Ectodermal cell (in vitro differentiated cells): ENCODE data around the gene SPECC1L.

Experiments
- H3K27ac ChIP-seq: 2 replicates; pipeline ENCODE4 v1.7.0; 2013; ENCODE audit warnings: mild to moderate bottlenecking, low read depth, low read length; ENCODE audit not compliant: insufficient read depth, poor library complexity, severe bottlenecking
- H3K27me3 ChIP-seq: 2 replicates; pipeline ENCODE4 v1.7.0; 2013; ENCODE audit warnings: mild to moderate bottlenecking, low read length; ENCODE audit not compliant: insufficient read depth, control insufficient read depth, poor library complexity, severe bottlenecking
- H3K36me3 ChIP-seq: one replicate; pipeline ENCODE4 v1.7.0; 2013; ENCODE audit warnings: low read length; ENCODE audit not compliant: control insufficient read depth, insufficient read depth
- H3K4me1 ChIP-seq: one replicate; pipeline ENCODE4 v1.7.0; 2013; ENCODE audit warnings: low read length; ENCODE audit not compliant: control insufficient read depth, insufficient read depth
- H3K4me3 ChIP-seq: 2 replicates; pipeline ENCODE4 v1.7.0; 2013; ENCODE audit warnings: low read depth, low read length, control low read depth; ENCODE audit not compliant: insufficient read depth
- H3K9me3 ChIP-seq: 2 replicates; pipeline ENCODE4 v1.7.0; 2013; ENCODE audit warnings: mild to moderate bottlenecking, low read length, moderate library complexity; ENCODE audit not compliant: control insufficient read depth
- WGBS, 2 experiments: methylation state at CpG; one replicate each; pipeline ENCODE4 v1.1.7; 2013; ENCODE audit warnings: missing lambda C conversion rate in 2 of 2; 5-methylcytosine and 5-hydroxymethylcytosine counted together

Gene SPECC1L

DNA sequence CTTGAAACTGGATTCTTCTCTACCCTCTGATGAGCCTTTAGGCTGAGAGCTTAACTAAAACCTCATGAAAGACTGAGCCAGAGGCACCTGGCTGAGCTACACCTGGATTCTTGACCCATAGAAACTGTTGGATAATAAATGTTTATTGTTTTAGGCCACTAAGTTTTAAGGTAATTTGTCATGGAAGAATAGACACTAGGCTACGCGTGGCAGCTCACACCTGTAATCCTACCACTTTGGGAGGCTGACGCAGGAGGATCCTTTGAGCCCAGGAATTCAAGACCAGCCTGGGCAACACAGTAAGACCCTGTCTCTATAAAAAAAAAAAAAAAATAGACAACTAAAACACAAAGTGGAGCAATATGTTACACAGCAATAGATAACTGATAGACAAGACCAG, 195.3 kb downstream of the SPECC1L start:
- Histone ChIP-seq H3K36me3 (no peaks in the 10 kb centered on the region), H3K4me3 (no peak overlapping the region), H3K4me1 (peaks cover 10% of the 10 kb centered on the region), H3K27me3 (no peaks in the 10 kb centered on the region), H3K9me3 (no peaks in the 10 kb centered on the region), H3K27ac (no peak overlapping the region)
- 91 to 97% methylated on average over 3 of the region's 3 CpGs for WGBS, 2 experiments

DNA sequence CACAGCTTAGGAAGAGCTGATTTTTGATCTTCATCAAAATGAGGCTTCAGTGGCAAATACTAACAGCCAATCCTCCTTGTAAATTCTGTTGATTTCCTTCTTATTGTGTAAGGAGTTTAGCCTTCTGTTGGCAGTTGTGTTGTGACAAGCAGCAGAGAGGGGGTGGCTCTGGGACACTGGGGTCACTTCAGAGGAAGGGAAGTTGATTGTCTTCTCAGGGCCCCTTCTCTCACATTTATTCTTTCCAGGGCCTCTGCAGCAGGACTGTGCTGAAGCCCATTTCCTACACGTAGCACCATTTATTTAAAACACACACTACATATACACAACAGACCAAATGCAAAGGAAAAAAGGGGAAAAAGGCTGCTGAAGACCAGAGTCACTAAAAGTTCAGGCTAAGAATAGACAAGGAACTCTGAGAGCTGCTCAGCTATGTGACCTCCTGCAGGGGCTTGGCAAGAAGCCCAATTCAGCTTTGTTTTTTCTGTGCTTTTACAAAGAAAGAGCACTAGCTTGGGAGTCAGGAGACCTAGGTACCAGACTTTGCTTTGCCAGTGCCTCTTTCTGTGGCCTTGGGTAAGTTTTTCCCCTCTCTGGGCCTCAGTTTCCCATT, 196.2 kb downstream of the SPECC1L start:
- no peaks in the 10 kb centered on the region for H3K27me3 ChIP-seq
- 0% methylated on average over 1 of the region's 1 CpG for WGBS, 2 experiments
- H3K9me3 ChIP-seq: no peaks in the 10 kb centered on the region
- peaks cover 10% of the 10 kb centered on the region for H3K4me1 ChIP-seq
- no peaks in the 10 kb centered on the region for H3K36me3 ChIP-seq
- H3K27ac ChIP-seq: no peak overlapping the region
- H3K4me3 ChIP-seq: no peak overlapping the region

DNA sequence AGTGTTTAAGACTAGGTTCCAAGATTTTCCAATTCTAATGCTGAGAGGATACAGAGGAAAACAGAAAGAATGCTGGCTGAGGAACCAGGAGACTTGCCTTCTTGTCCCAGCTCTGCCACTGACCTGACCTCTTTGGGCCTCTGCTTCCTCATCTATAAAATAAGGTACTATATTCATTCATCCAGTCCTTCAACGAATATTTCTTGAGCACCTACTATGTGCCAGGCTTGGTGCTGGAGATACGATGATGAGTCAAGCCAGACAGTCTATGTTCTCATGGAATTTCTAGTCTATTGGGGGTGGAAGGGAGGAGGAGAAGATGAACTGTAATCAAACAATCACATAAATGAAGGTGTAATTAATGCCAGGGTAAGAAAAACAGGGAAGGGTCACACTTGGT, 196.7 kb downstream of the SPECC1L start:
- no peaks in the 10 kb centered on the region for H3K36me3 ChIP-seq
- H3K9me3 ChIP-seq: no peaks in the 10 kb centered on the region
- H3K27me3 ChIP-seq: no peaks in the 10 kb centered on the region
- peaks cover 10% of the 10 kb centered on the region for H3K4me1 ChIP-seq
- H3K27ac ChIP-seq: no peak overlapping the region
- no peak overlapping the region for H3K4me3 ChIP-seq
- WGBS, 2 experiments: 89 to 97% methylated on average over 2 of the region's 2 CpGs
